Measurements from ENCODE around the gene ST8SIA2.

DNA sequence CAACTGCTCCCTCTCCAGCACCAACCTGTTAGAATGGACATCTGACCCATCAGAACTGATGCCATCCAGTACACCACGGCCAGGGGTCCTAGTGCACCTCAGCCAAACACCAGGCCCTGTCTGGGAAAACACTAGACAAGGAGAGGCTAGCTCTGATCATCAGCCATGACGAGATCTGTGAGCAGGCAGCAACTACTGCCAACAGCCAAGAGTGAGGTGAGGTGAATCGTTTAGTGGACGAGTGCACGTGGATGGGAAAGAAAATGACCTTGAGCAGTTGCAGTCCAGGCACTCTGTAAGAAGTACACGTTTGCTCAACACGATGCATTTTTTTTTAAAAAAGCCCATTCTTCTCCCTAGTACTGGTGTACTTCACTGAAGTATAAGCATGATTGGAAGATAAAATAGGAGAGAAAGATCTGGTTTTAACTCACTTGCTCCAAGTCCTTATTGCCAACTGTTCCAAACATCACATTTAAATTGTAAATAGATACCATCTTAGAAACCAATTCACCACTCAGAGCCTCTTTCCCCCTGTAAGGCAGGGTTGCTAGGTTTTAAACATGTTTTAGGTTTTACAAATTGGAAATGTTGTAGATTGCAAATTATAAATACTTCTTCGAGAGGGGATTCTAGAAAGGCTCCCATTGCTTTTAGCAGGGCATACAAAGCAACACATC is 5.7 kb downstream of the ST8SIA2 start:
- TF ChIP-seq, protein P1, sequence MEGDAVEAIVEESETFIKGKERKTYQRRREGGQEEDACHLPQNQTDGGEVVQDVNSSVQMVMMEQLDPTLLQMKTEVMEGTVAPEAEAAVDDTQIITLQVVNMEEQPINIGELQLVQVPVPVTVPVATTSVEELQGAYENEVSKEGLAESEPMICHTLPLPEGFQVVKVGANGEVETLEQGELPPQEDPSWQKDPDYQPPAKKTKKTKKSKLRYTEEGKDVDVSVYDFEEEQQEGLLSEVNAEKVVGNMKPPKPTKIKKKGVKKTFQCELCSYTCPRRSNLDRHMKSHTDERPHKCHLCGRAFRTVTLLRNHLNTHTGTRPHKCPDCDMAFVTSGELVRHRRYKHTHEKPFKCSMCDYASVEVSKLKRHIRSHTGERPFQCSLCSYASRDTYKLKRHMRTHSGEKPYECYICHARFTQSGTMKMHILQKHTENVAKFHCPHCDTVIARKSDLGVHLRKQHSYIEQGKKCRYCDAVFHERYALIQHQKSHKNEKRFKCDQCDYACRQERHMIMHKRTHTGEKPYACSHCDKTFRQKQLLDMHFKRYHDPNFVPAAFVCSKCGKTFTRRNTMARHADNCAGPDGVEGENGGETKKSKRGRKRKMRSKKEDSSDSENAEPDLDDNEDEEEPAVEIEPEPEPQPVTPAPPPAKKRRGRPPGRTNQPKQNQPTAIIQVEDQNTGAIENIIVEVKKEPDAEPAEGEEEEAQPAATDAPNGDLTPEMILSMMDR (IDR thresholded peaks at IDR 0.05), result no peak
- TF ChIP-seq POLR2A (IDR thresholded peaks at IDR 0.05), result no peak
